GM18907 (cell line): Measurements from ENCODE around the gene RELN.
"Not testable (repeated sequence)": the region's sequence is repeated elsewhere in the genome, so short reads cannot be mapped to it uniquely, and the experiment has no call there.

Experiments used
- ATAC-seq: cut with Tn5 transposase; IDR thresholded peaks from one replicate; pipeline ENCODE4 v1.9.1; 2021; ENCODE audit warnings: mild to moderate bottlenecking, moderate library complexity; ENCODE audit not compliant: unreplicated experiment

The RELN gene

GRCh38 chr7:103525937-103526336 is 463.5 kb downstream of the RELN start:
- no peak for ATAC-seq

GRCh38 chr7:103524042-103524907 is 465.2 kb downstream of the RELN start:
- ATAC-seq: no peak

DNA sequence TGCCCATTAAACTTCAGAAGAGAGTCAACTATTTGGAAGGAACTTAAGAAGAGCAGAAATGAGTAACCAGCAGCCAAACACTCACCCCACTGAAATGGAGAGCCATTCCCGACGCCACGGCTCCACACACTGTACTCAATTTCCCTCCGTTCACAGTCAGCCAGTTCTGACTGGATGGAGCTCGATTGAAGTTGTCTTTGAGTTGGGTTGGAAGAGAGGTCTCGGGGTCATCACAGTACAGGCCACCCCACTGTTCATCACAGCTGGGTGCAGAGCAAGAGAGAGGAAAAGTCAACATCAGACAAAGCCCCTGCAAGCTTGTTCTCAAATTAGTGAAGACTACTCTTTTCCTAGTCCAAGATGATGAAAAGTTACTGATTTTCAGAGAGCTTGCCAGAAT is 467.5 kb downstream of the RELN start:
- ATAC-seq: no peak

DNA sequence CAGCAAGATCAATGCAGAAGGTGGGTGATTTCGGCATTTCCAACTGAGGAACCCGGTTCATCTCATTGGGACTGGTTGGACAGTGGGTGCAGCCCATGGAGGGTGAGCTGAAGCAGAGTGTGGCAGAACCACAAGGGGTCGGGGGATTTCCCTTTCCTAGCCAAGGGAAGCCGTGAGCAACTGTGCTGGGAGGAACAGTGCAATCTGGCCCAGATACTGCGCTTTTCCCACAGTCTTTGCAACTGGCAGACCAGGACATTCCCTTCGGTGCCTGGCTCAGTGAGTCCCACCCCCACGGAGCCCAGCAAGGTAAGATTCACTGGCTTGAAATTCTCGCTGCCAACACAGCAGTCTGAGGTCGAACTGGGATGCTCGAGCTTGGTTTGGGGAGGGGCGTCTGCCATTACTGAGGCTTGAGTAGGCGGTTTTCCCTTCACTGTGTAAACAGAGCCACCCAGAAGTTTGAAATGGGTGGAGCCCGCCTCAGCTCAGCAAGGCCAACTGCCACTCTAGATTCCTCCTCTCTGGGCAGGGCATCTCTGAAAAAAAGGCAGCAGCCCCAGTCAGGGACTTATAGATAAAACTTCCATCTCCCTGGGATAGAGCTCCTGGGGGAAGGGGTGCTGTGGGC is 484.8 kb downstream of the RELN start:
- no peak for ATAC-seq

DNA sequence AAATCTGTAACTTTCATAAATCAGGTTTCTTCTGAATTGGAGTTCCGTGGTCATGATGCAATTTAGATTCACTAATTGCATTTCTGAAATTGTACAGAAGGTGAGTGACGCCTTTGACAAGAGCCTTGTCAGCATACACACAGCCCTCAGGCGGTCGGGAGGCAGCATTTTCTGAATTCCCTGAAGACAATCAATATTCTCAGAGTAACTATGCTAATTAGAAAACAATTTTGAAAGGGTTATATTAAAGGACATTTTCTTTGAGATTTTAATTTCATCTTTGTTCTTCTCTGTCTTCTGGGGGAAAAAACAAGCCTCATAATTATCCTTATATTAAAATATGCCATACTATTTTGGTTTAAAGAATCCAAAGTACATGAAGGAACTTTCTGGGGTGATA is 488.3 kb downstream of the RELN start:
- no peak for ATAC-seq

DNA sequence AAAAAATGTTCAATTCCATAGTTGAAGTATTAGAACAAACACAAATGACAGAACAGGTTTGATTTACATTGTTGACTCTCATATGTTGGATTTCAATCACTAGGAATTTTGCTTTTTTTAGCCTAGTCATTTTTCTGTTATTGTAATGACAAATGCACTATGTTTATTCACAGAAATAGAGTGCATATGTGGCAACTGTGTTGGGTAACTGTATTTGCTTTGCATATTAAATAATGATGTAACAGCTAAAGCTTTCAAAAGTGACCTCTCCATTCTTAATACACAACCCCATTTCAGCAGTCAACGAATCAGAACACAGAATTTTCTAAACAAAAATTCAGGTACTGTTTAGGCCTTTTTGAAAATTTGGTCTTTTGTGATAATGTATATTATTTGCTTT is 489.5 kb downstream of the RELN start:
- no peak for ATAC-seq

GRCh38 chr7:103487419-103487818 is 502.0 kb downstream of the RELN start:
- ATAC-seq: no peak

GRCh38 chr7:103486873-103487272 is 502.6 kb downstream of the RELN start:
- ATAC-seq: not testable (repeated sequence)

DNA sequence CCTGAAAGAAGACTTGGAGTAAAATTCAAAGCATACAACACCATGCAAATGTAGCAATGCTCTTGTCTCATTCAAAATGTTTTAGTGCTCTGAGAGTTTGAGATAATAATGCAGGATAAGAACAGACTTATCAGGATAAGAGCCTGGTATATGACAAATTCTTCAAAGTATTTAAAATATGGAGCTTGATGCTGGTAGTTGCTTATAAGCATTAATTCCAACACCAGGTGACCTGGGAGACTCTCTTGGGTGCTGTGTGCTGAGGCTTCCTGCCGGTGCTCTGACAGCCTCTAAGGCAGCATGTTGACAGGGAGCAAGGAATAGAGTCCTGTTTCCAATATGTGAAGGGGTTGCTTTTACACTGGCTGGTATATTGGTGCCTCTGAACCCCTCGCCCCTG is 508.7 kb downstream of the RELN start:
- no peak for ATAC-seq

GRCh38 chr7:103474956-103475355 is 514.5 kb downstream of the RELN start:
- no peak for ATAC-seq

- no peak for ATAC-seq
Measured at GRCh38 chr7:103469095-103469948, 520.1 kb downstream of the RELN start.

GRCh38 chr7:103466814-103467213 is 522.6 kb downstream of the RELN start:
- no peak for ATAC-seq

- ATAC-seq: no peak
Measured at GRCh38 chr7:103462358-103462757, 527.1 kb downstream of the RELN start.

DNA sequence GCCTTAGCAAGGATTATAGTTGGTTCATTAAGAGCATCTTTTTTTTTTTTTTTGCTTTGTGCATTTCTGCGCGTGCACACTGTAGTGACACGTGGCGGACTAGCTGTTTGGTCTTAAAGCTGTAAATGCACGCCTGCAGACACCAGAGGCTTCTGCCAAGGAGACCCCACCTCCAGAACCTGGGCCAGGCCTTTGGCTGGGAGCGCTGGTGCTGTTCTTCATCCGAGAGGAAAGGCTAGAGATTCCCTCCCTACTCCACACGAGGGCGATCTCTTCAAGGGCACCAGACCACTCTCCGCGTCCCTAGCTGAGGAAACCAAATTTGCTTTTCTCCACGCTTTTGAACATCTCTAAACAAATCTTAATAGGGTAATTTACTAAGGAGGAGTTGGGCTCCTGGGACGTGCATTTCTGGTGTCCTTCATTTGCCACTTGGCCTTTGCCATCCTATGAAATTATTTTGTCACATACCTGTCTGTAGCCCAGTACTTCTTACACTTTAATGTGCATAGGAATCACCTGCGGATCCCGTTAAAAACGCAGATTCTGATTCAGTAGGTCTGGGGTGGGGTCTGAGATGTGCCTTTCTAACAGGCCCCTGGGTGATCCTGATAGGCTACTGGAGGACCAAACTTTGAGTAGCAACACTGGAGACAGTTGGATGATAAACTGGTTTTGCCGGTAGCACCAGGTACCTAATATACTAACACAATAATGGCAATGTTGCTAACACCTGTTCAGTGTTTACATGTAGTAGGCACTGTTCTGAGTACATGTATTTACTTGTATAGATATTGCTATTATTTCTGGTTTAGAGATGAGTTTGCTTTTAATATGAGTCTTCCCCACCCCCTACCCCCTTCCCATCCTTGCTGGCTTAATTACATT is 542.1 kb downstream of the RELN start:
- peak; percentile 78 for ATAC-seq

DNA sequence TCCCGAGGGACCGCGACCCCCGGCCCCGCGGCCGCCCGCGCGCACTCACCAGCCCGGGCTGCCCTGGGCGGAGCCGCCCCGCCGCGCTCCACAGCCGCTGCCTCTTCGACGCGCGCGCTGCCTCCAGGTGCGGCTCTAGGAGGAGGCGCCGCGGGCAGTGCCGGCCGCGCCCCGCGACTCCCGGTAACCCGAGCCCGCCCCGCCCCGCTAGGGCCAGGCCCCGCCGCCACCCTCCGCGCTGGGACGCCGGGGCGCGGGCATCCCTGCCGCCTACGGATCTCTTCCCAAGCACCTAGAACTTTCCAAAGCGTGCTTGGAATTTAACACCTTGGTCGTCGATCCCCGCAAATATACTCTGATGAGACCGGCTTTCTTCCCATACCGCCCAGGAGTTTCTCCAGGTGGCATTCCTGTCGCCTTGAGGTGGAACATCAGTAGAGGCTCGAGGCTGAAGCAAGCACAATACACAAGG is 543.4 kb downstream of the RELN start, which contains the start of gene SLC26A5:
Gene SLC26A5, minus strand, starts transcription at position 159 of the 472 bp plus-strand sequence. CDS start 24,693 bp downstream, outside the sequence.
- no peak for ATAC-seq

DNA sequence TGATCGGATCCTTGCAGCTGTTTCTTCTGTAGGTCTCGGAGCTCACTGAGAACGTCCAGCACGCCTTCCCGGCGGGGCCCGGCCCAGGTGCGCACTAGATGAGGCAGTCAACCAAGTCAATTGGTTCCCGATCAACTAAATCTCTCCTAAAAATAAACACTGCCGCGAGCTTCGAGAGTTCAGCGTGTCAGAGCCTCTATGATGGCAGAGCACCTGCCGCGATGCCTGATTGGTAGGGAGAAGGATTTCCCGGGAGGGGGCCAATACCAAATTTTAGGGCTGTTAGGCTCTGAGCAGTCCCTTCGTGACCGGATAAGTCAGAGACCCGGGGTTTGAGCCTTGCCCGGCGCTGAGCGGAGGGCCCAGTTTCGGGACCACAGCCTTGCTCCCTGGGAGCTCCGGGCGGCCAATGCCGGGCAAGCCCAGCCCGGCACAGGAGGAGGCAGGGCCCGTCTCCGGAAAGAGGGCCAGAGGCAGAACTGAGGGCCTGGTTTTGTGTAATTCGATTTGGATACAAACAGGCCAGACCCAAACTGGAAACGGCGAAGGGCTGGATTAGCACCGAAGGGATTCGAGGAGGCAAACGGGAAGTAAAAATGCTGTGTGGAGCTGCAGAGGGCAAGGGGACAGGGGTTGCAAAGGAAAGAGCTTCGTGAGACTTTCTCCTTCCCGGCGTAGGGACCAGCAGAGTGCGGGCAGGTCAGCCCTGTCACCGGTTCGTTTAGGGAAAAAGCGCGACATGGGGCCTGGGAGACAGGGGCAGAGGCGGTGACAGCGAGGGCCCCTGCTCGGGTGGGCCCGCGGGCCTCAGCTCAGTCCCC is 544.0 kb downstream of the RELN start:
- ATAC-seq: no peak

- ATAC-seq: no peak
Measured at GRCh38 chr7:103439661-103440060, 549.8 kb downstream of the RELN start.

- ATAC-seq: no peak
Measured at GRCh38 chr7:103437623-103438022, 551.8 kb downstream of the RELN start.

GRCh38 chr7:103432712-103433111 is 556.7 kb downstream of the RELN start:
- peak; percentile 65 for ATAC-seq
